Cerebellar nuclear complex (tissue), 1 donor: ENCODE results near the gene MCF2L.

Experiments
- DNase-seq, 2 experiments: peaks; one replicate each; lab custom pipeline; 2025; lab: John Stamatoyannopoulos, UW

The MCF2L gene

GRCh38 chr13:112998521-112999280 is 29.7 kb downstream of the MCF2L start:
- DNase-seq = no peak

DNA sequence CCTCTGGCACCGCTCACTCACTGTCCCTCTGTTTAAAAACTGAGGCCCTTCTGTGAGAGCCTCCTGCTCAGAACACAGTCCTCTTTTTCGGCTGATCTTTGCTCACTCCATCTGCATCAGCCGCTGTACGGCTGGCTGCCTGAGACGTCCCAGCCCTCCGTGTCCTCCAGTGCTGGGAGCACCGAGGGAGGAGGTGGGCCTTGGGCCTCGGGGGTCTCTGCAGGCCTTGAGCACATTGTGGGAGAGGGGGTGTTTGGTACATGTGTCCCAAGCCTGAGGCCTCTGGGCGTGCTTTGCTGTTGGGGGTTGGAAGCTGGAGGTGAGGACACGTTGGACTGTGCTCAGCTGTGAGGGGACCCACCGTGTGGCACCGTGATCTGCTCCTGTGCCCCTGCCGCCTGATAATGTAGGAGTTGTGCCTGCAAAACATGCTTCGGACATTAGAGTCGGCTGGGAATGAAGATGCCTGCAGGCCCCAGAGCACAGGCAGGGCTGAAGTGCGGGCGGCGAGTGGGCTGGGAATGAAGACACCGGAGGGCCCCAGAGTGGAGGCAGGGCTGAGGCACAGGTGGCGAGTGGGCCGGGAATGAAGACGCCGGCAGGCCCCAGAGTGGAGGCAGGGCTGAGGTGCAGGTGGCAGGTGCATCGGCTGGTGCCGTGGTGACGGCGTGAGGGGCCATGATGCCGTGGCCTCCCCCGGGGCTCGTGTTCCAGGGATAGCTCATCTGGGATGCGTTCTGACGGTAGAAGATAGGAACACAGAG is 30.6 kb downstream of the MCF2L start:
- DNase-seq = no peak

- DNase-seq = no peak
Measured at GRCh38 chr13:113000575-113000974, 31.6 kb downstream of the MCF2L start.

DNA sequence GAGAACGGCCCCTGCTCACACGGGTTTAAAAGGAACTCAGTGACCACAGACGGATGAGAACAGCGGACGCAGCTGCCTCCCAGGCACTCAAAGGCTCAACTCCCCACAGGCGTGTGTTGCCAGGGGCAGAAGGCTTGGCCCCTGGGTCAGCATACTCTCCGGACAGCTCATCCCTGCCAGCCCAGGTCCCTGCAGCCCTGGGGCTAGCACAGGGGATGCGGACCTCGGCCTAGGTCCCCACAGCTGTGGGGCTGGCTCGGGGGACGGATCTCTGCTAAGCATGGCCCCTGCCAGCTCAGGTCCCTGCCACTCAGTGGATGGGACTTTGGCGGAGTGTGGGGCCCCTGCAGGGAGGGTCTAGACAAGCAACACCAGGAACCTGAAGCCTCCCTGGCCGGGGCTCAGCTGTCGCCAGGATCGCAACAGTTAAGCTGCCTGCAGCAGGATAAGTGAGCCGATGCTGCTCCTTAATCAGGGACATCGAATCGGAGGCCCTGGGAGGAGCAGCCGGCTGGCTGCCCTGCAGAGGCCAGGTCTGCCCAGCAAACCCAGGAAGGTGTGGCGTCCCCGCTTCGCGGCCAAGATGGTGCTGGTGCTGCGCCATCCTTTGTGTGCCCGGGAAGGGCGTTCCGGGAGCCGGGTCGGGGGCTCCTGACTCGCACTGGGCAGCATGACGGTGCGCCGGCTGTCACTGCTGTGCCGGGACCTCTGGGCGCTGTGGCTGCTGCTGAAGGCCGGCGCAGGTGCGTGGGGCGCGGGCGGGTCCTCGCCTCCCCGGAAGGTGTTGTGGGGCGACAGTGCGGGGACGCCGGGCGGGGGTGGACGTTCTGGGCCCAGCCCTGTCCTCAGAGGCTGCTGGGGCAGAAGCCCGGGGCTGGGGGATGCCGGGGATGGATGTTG is 32.5 kb downstream of the MCF2L start:
- DNase-seq = no peak

DNA sequence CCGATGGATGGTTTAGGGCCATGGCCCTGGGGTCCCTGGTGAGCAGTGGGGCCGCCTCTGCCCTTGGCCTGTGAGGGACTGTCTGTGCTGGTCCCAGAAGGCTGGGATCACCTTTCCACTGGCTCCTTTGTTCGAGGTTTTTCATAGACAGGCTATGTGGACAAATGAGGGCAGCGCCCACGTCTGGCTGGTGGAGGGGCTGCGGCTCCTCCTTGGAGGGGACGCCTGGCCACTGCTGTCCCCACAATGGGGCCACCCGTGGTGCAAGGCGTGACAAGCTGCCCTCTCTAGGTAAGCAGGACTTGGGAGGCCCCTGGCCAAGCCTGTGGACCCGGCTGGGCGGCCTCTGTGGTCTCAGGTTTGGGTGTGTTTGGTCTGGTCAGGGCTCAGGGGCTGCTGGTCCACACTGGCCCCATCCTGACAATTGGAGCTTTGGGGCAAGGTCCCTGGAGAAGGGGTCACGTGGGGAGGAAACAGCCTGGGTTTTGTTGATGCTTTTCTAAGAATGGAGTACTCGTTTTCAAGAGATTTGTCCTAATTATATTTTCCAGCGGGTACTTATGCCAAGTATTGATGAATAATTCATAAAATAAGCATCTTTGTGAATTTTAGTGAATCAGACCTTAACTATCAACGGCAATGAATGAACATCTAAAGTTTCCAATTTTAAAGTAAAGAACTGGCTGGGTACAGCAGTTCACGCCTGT is 33.3 kb downstream of the MCF2L start:
- no peak for DNase-seq

DNA sequence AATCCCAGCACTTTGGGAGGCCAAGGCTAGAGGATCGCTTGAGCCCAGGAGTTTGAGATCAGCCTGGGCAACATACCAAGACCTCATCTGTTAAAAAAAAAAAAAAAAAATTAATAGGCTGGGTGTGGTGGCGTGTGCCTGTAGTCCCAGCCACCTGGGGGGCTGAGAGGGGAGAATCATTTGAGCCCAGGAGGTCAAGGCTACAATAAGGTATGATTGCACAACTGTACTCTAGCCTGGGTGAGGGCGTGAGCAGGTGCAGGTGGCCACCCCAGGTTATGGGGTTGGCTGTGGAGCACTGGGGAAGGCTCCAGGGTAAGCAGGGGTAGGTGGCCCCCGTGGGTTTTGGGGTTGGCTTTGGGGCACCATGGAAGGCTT is 33.9 kb downstream of the MCF2L start:
- no peak for DNase-seq

DNA sequence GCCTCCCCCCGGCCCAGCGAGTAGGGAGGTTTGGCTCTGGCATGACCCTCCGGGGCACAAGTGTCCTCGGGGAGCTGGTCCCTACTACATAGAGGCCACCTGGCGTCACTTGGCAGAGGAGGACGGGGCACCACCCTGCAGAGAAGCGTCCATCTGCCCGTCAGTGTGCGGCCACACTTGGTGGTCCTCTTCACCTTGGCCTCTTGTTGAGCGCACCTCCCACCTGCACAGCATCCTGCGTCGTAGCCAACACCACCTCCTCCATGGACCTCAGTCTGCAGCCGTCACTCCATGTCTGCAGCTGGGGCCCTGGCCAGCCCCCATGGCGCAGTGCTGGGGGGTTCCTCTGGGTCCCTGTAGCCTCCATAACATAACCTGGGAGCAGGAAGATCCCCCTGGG is 35.1 kb downstream of the MCF2L start:
- no peak for DNase-seq

DNA sequence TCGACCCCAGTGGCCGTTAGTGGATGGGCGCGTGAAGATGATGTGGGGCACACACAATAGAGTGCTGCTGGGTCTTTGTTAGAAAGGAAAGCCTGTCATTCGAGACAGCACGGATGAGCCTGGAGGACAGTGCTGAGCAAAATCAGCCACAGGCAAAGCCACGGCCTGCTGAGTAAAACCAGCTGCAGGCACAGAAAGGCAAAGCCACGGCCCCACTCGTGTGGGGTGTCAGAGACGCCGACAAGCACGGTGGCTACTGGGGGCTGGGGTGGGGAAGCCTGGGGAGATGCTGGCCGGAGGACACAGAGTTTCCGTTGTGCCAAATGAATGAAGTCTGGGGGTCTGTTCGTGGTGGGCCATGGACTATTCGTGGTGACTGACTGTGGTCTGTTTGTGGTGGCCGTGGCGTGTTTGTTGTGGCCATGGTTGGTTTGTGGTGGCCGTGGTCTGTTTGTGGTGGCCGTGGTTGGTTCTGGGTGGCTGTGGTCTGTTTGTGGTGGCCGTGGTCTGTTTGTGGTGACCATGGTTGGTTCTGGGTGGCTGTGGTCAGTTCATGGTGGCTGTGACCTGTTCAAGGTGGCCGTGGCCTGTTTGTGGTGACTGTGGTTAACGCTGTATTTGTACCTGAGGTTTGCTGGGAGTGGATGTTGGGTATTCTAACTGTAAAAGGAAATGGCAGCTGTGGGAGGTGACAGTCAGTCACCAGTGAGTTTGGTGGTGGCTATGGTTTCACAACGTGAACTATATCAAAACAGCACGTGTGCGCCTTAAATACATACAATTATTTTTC is 36.3 kb downstream of the MCF2L start:
- no peak for DNase-seq

DNA sequence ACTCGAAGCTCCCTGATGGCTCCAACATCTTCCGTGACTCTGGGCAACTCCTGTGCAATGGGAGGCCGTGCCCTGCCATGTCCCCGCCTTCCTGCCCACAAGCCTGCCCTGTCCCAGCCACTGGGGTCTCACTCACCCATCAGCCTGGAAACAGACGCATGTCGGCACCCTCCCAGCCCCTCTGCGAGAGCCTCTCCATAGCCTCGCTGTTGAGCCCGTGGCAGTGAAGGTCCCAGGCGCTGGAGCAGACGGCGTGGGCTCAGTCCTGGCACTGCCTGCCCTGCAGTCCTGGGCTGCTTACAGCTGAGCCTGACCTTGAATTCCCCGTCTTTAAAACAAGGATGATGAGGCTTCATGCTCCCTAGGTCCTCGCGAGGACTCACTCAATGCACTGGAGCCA is 37.0 kb downstream of the MCF2L start:
- no peak for DNase-seq

GRCh38 chr13:113006660-113007059 is 37.6 kb downstream of the MCF2L start:
- no peak for DNase-seq

DNA sequence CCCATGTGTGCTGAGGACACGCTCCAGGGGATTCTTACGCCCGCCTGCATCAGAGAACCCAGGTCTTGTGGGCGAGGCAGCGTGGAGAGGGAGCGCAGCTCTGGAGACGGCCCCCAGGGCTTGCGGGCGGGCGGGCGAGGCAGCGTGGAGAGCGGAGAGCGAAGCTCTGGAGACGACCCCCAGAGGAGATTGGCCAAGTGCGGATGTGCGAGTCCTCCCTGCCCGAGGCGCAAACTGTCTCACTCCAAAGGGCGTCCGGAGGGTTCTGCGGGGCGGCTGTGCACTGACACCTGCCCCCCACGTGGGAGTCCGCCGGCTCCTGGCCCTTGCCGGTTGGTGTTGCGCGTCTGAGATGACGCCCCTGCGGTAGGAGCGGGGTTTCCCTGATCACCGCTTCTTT is 39.8 kb downstream of the MCF2L start:
- no peak for DNase-seq

DNA sequence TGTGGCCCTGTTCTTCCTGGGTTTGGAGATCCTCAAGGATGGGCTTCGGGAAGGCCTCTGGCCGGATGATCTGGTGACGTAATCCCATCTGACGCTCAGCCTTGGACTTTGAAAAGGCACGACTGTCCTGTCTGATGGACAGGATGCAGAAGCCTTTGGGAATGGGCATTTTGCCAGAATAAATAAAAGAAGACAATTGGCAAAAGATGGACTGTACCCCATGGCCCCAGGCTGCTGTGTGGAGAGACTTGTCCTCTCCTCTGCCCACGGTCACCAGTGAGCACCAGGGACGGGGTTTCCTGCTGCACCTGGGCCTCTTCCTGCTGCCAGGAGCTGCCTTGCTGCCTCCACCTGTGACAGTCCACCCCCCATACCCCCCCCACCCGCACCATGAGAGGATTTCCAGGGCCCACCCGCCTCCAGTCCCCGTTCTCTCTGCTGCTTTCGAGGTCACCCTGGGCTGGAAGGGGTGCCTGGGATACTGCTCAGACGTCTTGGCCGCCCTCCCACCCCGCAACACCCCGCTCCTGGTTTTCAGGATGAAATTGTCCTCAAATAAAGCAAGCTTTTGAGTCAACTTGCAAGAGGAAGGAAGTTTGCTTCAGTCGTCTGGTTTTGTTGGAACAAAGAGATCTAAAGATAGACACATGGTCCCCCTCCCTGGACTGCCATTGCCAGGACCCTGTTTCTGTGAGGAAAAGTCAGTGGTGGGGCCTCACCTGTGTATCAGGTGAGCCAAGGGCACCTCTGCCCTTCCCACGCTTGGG is 40.9 kb downstream of the MCF2L start:
- DNase-seq = no peak

DNA sequence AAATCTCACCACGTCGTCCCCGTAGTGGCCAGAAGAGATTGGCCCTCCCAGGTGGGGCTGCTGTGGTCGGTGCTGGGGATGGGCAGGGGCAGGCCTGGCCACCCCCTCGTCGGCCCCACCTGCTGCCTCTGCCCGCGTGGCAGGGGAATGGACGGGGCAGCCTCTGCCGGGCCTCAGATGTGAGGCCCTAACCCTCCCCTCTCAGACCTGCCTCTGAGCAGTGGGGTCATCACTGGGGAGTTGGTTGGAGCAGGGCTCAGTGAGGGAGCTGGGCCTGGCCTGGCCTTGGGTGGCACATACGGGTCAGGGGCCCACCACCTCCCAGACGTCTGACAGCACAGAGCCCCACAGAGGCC is 41.5 kb downstream of the MCF2L start:
- no peak for DNase-seq

- no peak for DNase-seq
Measured at GRCh38 chr13:113013303-113013702, 44.3 kb downstream of the MCF2L start.

- DNase-seq = no peak
Measured at GRCh38 chr13:113013878-113014751, 45.1 kb downstream of the MCF2L start.

- DNase-seq = no peak
Measured at GRCh38 chr13:113014752-113015745, 46.0 kb downstream of the MCF2L start.

- DNase-seq = no peak
Measured at GRCh38 chr13:113015826-113016525, 47.0 kb downstream of the MCF2L start.
